ENCODE data around the gene LPP. TPM values are rescaled to one million over a fixed set of nuclear protein-coding genes. Genes with fewer than 3 reads are reported as not detected.

LPP gene
- total and polyA plus RNA-seq, 4 donors = 7.2 to 50.3 (median 26.4) TPM

DNA sequence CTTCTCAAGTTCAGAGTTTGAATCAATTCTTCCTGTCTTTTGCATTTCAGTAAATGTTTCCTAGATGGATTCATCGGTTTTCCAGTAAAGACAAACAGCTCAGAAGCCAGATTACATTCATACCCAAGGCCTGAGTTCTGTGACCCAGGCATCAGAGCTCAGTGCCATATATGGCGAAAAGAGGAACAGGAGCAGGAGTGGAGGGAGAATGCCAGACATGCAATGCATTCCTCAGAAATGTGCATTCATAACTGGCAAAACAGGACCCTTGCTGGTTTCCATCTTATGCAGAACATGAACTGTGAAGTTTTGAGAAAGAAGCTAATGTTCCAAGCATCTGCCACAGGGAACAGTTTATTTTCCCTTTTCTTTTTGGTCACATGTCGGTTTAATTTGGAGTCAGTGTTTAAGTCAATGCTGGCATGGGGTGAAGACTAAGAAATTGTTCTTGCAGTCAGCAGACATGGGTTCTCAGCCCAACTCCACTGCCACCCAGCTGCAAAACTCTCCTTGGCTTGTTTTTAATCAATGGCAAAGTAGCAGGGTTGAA is 116.5 kb downstream of the LPP start:
- peak in 1 of 6 donors; percentile 53 for DNase-seq (ENCODE audit: low read depth in 4 of 6, low spot score in 6 of 6)
- Histone ChIP-seq H3K27me3 (ENCODE audit: control insufficient read depth, insufficient read depth, low read length) (no peaks in the 10 kb centered on the region), H3K9me3 (ENCODE audit: control insufficient read depth, insufficient read depth, low read length) (no peaks in the 10 kb centered on the region), H3K4me1 (ENCODE audit: control insufficient read depth, insufficient read depth, low read length) (peaks cover 6% of the 10 kb centered on the region), H3K4me3 (ENCODE audit: low read depth, low read length) (no peak overlapping the region), H3K36me3 (ENCODE audit: control insufficient read depth, insufficient read depth, low read length) (no peaks in the 10 kb centered on the region), H3K27ac (ENCODE audit: low read depth, low read length) (peak overlapping the region; percentile 67)
- WGBS (ENCODE audit: insufficient coverage) = 80% methylated on average over 1 of the region's 3 CpGs

DNA sequence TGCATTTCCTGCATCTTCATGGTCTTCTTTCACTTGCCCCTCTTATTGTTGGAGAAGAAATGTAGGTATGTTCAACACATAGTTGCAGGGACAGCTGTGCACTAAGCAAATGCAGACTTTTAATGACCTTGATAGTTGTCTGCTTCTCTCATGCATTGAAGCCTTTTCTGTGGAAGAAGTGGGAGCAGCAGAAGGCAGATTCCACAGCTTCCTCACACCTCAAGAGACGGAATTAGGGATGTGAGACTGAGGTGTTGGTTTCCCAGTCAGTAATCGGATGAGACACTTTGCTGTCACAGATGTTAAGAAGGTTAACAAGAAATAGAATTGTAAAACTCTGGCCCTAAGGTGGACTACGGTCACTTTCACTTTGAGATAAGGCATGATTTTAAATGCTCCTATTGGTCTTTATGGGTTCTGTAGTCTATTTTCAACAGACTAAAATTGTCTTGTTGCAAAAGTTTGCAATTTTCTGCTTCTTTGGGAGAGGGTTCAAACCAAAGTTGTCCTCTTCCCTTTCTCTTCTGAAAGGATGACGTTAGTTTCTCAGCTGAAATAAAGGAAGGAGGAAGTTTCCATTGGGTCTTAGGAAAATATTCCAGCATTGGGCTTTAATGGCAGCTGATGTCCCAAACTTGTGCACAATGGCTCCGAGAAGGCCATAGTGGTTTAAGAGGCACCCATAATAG is 117.4 kb downstream of the LPP start:
- Histone ChIP-seq H3K9me3 (ENCODE audit: control insufficient read depth, insufficient read depth, low read length) (no peaks in the 10 kb centered on the region), H3K36me3 (ENCODE audit: control insufficient read depth, insufficient read depth, low read length) (no peaks in the 10 kb centered on the region), H3K4me3 (ENCODE audit: low read depth, low read length) (no peak overlapping the region), H3K27me3 (ENCODE audit: control insufficient read depth, insufficient read depth, low read length) (no peaks in the 10 kb centered on the region), H3K27ac (ENCODE audit: low read depth, low read length) (peak overlapping the region; percentile 67), H3K4me1 (ENCODE audit: control insufficient read depth, insufficient read depth, low read length) (peaks cover 1% of the 10 kb centered on the region)
- no peak for DNase-seq (ENCODE audit: low read depth in 4 of 6, low spot score in 6 of 6)
- WGBS (ENCODE audit: insufficient coverage) = 100% methylated on average over 1 of the region's 5 CpGs

GRCh38 chr3:188272481-188273372 is 118.8 kb downstream of the LPP start:
- Histone ChIP-seq H3K4me3 (ENCODE audit: low read depth, low read length) (no peak overlapping the region), H3K27me3 (ENCODE audit: control insufficient read depth, insufficient read depth, low read length) (no peaks in the 10 kb centered on the region), H3K4me1 (ENCODE audit: control insufficient read depth, insufficient read depth, low read length) (no peaks in the 10 kb centered on the region), H3K27ac (ENCODE audit: low read depth, low read length) (no peak overlapping the region), H3K9me3 (ENCODE audit: control insufficient read depth, insufficient read depth, low read length) (no peaks in the 10 kb centered on the region), H3K36me3 (ENCODE audit: control insufficient read depth, insufficient read depth, low read length) (no peaks in the 10 kb centered on the region)
- DNase-seq (ENCODE audit: low read depth in 4 of 6, low spot score in 6 of 6) = no peak
- WGBS (ENCODE audit: insufficient coverage) = 81% methylated on average over 5 of the region's 12 CpGs

DNA sequence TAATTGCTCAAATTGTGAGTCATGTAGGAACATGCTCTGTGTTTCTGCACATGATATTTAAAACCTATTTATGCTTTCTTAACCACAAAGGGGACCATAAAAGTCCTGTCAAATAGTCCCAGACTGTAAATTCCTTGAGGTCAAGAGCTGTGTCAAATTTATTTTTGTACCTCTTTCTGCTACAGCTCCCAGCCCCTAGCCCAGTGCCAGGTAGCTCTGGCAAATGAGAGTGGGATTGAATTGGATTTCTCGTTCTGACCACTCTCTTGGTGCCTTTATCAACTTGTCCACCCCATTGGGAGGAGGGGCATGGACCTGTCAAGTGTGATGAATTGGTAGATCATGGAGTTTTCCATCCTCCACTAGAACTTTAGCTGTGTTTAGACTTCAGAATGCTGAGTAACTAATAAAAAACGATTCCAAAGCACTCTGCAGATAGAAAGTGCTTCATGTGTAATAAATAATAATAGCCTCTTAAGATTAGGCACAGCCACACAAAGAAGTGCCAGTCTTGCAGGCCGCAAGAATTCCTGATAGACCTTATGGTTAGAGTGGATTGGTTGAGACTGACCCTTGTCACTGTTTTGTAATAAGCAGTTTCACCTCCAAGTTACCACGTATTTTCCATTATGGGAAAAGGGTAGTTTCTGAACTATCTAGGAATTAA is 120.4 kb downstream of the LPP start:
- Histone ChIP-seq H3K4me3 (ENCODE audit: low read depth, low read length) (no peak overlapping the region), H3K27me3 (ENCODE audit: control insufficient read depth, insufficient read depth, low read length) (no peaks in the 10 kb centered on the region), H3K36me3 (ENCODE audit: control insufficient read depth, insufficient read depth, low read length) (no peaks in the 10 kb centered on the region), H3K27ac (ENCODE audit: low read depth, low read length) (no peak overlapping the region), H3K4me1 (ENCODE audit: control insufficient read depth, insufficient read depth, low read length) (no peaks in the 10 kb centered on the region), H3K9me3 (ENCODE audit: control insufficient read depth, insufficient read depth, low read length) (no peaks in the 10 kb centered on the region)
- WGBS (ENCODE audit: insufficient coverage) = no CpG with 5 or more reads among the region's 4 CpGs
- DNase-seq (ENCODE audit: low read depth in 4 of 6, low spot score in 6 of 6) = no peak

DNA sequence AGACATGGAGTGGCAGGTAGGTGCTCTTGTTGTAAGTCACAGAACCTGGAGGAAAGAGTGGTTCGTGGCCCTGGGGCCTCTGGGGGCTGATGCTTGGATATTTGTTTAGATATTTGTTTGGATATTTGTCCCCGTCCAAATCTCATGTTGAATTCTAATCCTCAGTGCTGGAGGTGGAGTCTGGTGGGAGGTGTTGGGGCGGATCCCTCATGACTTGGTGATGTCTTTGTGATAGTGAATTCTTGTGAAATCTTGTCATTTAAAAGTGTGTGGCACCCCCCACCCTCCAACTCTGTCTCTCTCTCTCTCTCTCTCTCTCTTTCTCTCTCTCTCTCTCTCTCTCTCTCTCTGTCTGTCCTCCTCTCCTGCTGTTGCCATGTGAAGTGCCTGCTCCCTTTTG is 122.4 kb downstream of the LPP start:
- Histone ChIP-seq H3K36me3 (ENCODE audit: control insufficient read depth, insufficient read depth, low read length) (no peaks in the 10 kb centered on the region), H3K27ac (ENCODE audit: low read depth, low read length) (no peak overlapping the region), H3K27me3 (ENCODE audit: control insufficient read depth, insufficient read depth, low read length) (no peaks in the 10 kb centered on the region), H3K4me3 (ENCODE audit: low read depth, low read length) (no peak overlapping the region), H3K9me3 (ENCODE audit: control insufficient read depth, insufficient read depth, low read length) (no peaks in the 10 kb centered on the region), H3K4me1 (ENCODE audit: control insufficient read depth, insufficient read depth, low read length) (no peaks in the 10 kb centered on the region)
- WGBS (ENCODE audit: insufficient coverage) = 100% methylated on average over 2 of the region's 3 CpGs
- no peak for DNase-seq (ENCODE audit: low read depth in 4 of 6, low spot score in 6 of 6)

DNA sequence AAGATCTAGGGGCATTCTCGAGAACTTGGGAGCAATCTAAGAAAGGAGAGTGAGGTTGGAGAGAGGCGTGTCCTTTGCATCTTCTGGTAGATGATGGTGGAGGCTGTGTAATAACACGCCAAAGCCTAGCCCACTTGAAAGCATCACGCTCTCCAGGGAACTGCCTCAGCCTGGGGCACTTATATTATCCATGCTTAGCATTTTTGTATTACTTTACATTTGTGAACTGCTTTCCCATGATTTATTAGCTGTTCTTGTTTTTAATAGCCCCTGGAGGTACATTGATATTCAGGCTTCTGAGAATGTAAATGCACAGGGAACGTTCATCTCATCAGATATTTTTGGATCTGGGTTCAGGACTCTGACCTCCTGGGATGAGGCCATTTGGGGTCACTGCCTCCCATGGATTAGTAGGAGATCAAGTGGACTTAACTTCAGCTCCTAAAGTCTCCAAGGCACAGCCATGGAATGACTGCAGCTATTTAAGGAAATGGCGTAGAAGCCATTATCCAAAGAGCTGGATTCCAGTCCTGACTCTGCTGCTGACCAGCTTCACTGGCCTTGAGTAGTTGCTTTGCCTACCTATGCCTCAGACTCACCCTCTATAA is 124.9 kb downstream of the LPP start:
- Histone ChIP-seq H3K27ac (ENCODE audit: low read depth, low read length) (no peak overlapping the region), H3K36me3 (ENCODE audit: control insufficient read depth, insufficient read depth, low read length) (no peaks in the 10 kb centered on the region), H3K27me3 (ENCODE audit: control insufficient read depth, insufficient read depth, low read length) (no peaks in the 10 kb centered on the region), H3K4me1 (ENCODE audit: control insufficient read depth, insufficient read depth, low read length) (no peaks in the 10 kb centered on the region), H3K9me3 (ENCODE audit: control insufficient read depth, insufficient read depth, low read length) (no peaks in the 10 kb centered on the region), H3K4me3 (ENCODE audit: low read depth, low read length) (no peak overlapping the region)
- WGBS (ENCODE audit: insufficient coverage) = 82% methylated on average over 2 of the region's 6 CpGs
- DNase-seq (ENCODE audit: low read depth in 4 of 6, low spot score in 6 of 6) = no peak

- no peaks in the 10 kb centered on the region for H3K9me3 ChIP-seq (ENCODE audit: control insufficient read depth, insufficient read depth, low read length)
- H3K27ac ChIP-seq (ENCODE audit: low read depth, low read length) = no peak overlapping the region
- H3K4me3 ChIP-seq (ENCODE audit: low read depth, low read length) = no peak overlapping the region
- H3K36me3 ChIP-seq (ENCODE audit: control insufficient read depth, insufficient read depth, low read length) = no peaks in the 10 kb centered on the region
- DNase-seq (ENCODE audit: low read depth in 4 of 6, low spot score in 6 of 6) = peak in 4 of 6 donors; percentile 28 to 86 (median 39)
- WGBS (ENCODE audit: insufficient coverage) = 43% methylated on average over 5 of the region's 7 CpGs
- H3K4me1 ChIP-seq (ENCODE audit: control insufficient read depth, insufficient read depth, low read length) = no peaks in the 10 kb centered on the region
- H3K27me3 ChIP-seq (ENCODE audit: control insufficient read depth, insufficient read depth, low read length) = no peaks in the 10 kb centered on the region
These were observed 125.8 kb downstream of the LPP start for GRCh38 chr3:188279502-188280335.

GRCh38 chr3:188280627-188281026 is 126.7 kb downstream of the LPP start:
- DNase-seq (ENCODE audit: low read depth in 4 of 6, low spot score in 6 of 6) = no peak
- Histone ChIP-seq H3K27me3 (ENCODE audit: control insufficient read depth, insufficient read depth, low read length) (no peaks in the 10 kb centered on the region), H3K27ac (ENCODE audit: low read depth, low read length) (no peak overlapping the region), H3K4me1 (ENCODE audit: control insufficient read depth, insufficient read depth, low read length) (no peaks in the 10 kb centered on the region), H3K4me3 (ENCODE audit: low read depth, low read length) (no peak overlapping the region), H3K36me3 (ENCODE audit: control insufficient read depth, insufficient read depth, low read length) (no peaks in the 10 kb centered on the region), H3K9me3 (ENCODE audit: control insufficient read depth, insufficient read depth, low read length) (no peaks in the 10 kb centered on the region)
- WGBS (ENCODE audit: insufficient coverage) = 82% methylated on average over 5 of the region's 5 CpGs
